ENCODE data around the gene RRAS2.

Gene RRAS2

DNA sequence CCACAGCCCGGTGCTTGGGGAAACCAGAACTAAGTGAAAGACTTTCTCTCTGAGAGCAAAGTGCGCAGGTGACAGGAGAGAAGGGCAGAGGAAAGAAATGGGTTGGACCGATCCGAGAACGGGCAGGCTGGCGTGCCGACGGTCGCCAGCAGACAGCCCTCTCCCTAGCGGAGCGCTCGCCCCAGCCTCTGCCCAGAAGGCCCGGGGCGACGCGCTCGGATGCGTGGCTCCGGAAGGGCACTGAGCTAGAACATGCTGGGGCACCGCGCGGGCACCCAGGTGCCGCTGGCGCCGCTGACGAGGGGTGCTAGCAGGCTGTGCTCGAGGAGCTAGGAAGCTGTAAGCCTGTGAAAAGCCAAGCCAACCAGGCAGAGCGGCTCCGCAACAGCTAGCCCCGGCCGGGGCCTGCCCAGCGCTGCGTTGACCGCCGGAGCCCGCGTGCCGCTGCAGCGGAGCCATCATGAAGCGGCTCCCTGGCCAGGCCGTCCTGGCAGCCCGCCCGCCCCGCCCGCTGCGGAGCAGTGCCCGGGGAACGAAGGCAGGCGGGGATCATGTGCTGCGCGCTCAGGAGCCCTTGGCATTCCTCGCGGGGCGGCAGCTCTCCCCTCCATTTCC lies 22.1 kb upstream of the RRAS2 start:
- H3K4me3 ChIP-seq (ENCODE audit: low read length) = peak overlapping the region; percentile 42
- H3K36me3 ChIP-seq (ENCODE audit: insufficient read depth, low read length) = no peaks in the 10 kb centered on the region
- peaks cover 9% of the 10 kb centered on the region for H3K4me1 ChIP-seq (ENCODE audit: insufficient read depth, low read length)
- H3K27me3 ChIP-seq (ENCODE audit: insufficient read depth, low read length) = peaks cover 77% of the 10 kb centered on the region
- no peaks in the 10 kb centered on the region for H3K9me3 ChIP-seq (ENCODE audit: low read length)
- H2AFZ ChIP-seq (ENCODE audit: low read depth, low read length) = peak overlapping the region; percentile 93

- peaks cover 8% of the 10 kb centered on the region for H3K4me1 ChIP-seq (ENCODE audit: insufficient read depth, low read length)
- peak overlapping the region; percentile 93 for H2AFZ ChIP-seq (ENCODE audit: low read depth, low read length)
- peaks cover 75% of the 10 kb centered on the region for H3K27me3 ChIP-seq (ENCODE audit: insufficient read depth, low read length)
- no peaks in the 10 kb centered on the region for H3K36me3 ChIP-seq (ENCODE audit: insufficient read depth, low read length)
- H3K9me3 ChIP-seq (ENCODE audit: low read length) = no peaks in the 10 kb centered on the region
- H3K4me3 ChIP-seq (ENCODE audit: low read length) = peak overlapping the region; percentile 42
These were observed 21.3 kb upstream of the RRAS2 start for GRCh38 chr11:14380125-14380936.

DNA sequence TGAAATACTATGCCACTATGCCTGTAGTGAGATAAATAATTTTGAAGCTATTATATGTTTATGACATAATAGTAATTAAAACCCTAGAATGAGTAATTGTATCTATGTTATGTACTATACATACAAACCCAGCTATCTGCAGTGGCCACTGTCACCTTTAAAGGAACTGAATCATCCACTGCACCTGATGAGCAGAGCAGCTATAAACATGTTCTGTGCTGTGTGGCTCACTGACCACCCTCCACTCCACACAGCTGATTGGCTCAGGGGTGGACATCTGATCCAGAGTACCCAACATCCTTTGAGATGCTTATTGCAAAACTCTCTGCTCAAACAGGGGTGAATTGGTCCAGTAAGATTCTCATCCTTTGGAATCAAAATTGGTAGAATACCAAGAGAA lies 19.2 kb upstream of the RRAS2 start:
- Histone ChIP-seq H3K36me3 (ENCODE audit: insufficient read depth, low read length) (no peaks in the 10 kb centered on the region), H3K4me3 (ENCODE audit: low read length) (no peak overlapping the region), H3K27me3 (ENCODE audit: insufficient read depth, low read length) (peaks cover 62% of the 10 kb centered on the region)

GRCh38 chr11:14376920-14377319 lies 17.9 kb upstream of the RRAS2 start:
- peaks cover 54% of the 10 kb centered on the region for H3K27me3 ChIP-seq (ENCODE audit: insufficient read depth, low read length)
- H2AFZ ChIP-seq (ENCODE audit: low read depth, low read length) = no peak overlapping the region
- no peaks in the 10 kb centered on the region for H3K36me3 ChIP-seq (ENCODE audit: insufficient read depth, low read length)
- no peak overlapping the region for H3K4me3 ChIP-seq (ENCODE audit: low read length)
- H3K9me3 ChIP-seq (ENCODE audit: low read length) = no peaks in the 10 kb centered on the region
- peaks cover 8% of the 10 kb centered on the region for H3K4me1 ChIP-seq (ENCODE audit: insufficient read depth, low read length)

More for the DNA sequence above, 19.2 kb upstream of the RRAS2 start:
- no peaks in the 10 kb centered on the region for H3K9me3 ChIP-seq (ENCODE audit: low read length)
- H3K4me1 ChIP-seq (ENCODE audit: insufficient read depth, low read length) = peaks cover 8% of the 10 kb centered on the region
- no peak overlapping the region for H2AFZ ChIP-seq (ENCODE audit: low read depth, low read length)

DNA sequence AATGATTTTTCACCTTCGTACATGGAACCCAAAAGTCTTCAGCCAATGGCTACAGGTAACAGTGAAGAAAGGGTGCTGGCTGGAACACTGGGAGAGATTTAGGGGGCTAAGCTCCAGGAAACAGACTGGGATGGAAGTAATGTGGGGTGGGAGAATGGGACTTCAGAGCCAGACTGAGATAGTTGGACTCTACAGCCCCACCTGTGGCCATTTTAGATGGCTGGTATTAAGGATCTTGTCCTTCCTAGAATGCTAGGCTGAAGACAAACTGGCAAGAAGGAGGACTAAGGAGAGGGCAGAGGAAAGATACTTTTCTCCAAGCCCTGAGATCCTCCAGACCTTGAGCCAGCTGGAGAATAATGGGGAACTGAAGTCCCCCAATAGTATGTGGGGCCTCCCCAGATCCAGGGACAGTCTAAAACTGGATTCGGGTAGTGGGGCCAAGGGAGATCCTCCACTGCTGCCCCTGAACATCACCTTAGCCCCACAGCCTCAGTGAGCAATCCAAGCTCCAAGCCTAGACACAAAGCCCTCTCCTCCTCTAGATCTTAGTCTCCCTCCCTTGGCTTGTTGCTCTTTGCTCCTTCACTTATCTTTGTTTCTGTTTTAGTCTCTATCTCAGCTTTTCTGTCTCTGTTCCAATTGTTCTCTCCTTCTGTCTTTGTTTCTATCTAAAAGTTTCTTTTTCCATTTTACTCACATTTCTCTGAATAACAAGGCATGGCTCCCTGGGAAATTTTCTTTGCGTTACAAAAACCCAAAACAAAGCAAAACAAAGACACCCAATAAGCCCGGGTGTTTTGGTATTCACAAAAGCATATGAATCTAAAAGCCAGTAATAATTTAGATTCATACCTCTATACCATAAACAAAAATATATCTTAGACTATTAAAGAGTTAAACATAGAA lies 16.2 kb upstream of the RRAS2 start:
- Histone ChIP-seq H3K4me3 (ENCODE audit: low read length) (no peak overlapping the region), H3K9me3 (ENCODE audit: low read length) (no peaks in the 10 kb centered on the region), H3K4me1 (ENCODE audit: insufficient read depth, low read length) (no peaks in the 10 kb centered on the region), H2AFZ (ENCODE audit: low read depth, low read length) (no peak overlapping the region), H3K27me3 (ENCODE audit: insufficient read depth, low read length) (peaks cover 46% of the 10 kb centered on the region), H3K36me3 (ENCODE audit: insufficient read depth, low read length) (no peaks in the 10 kb centered on the region)

- Histone ChIP-seq H3K4me3 (ENCODE audit: low read length) (no peak overlapping the region), H3K9me3 (ENCODE audit: low read length) (no peaks in the 10 kb centered on the region), H2AFZ (ENCODE audit: low read depth, low read length) (no peak overlapping the region), H3K4me1 (ENCODE audit: insufficient read depth, low read length) (no peaks in the 10 kb centered on the region), H3K36me3 (ENCODE audit: insufficient read depth, low read length) (no peaks in the 10 kb centered on the region), H3K27me3 (ENCODE audit: insufficient read depth, low read length) (peaks cover 42% of the 10 kb centered on the region)
These were observed 15.1 kb upstream of the RRAS2 start for GRCh38 chr11:14373941-14374646.

- Histone ChIP-seq H3K4me1 (ENCODE audit: insufficient read depth, low read length) (no peaks in the 10 kb centered on the region), H3K27me3 (ENCODE audit: insufficient read depth, low read length) (peaks cover 30% of the 10 kb centered on the region), H3K36me3 (ENCODE audit: insufficient read depth, low read length) (no peaks in the 10 kb centered on the region), H3K9me3 (ENCODE audit: low read length) (no peaks in the 10 kb centered on the region), H2AFZ (ENCODE audit: low read depth, low read length) (no peak overlapping the region), H3K4me3 (ENCODE audit: low read length) (no peak overlapping the region)
These were observed 13.0 kb upstream of the RRAS2 start for GRCh38 chr11:14372011-14372410.

- Histone ChIP-seq H3K36me3 (ENCODE audit: insufficient read depth, low read length) (no peaks in the 10 kb centered on the region), H3K4me1 (ENCODE audit: insufficient read depth, low read length) (no peaks in the 10 kb centered on the region), H2AFZ (ENCODE audit: low read depth, low read length) (no peak overlapping the region), H3K4me3 (ENCODE audit: low read length) (no peak overlapping the region), H3K27me3 (ENCODE audit: insufficient read depth, low read length) (peaks cover 26% of the 10 kb centered on the region), H3K9me3 (ENCODE audit: low read length) (no peaks in the 10 kb centered on the region)
These were observed 12.3 kb upstream of the RRAS2 start for GRCh38 chr11:14371249-14371648.

DNA sequence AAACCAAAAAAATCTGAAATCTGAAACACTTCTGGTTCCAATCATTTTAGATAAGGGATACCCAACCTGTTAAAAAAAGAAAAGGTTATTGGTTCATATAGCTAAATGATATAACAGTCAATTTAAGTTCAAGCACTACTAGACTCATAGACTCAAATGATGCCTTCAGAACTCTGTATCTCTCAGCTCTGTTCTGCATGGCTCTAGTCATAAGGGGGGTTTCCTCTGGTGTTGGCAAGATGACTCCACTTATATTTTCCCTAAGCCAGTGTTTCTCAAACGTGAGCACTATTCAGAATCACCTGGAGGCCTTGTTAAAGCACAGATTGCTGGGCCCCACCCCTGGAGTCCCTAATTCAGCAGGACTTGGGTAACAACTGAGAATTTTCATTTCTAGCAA lies 11.5 kb upstream of the RRAS2 start:
- H2AFZ ChIP-seq (ENCODE audit: low read depth, low read length) = no peak overlapping the region
- H3K36me3 ChIP-seq (ENCODE audit: insufficient read depth, low read length) = no peaks in the 10 kb centered on the region
- H3K27me3 ChIP-seq (ENCODE audit: insufficient read depth, low read length) = peaks cover 26% of the 10 kb centered on the region
- no peaks in the 10 kb centered on the region for H3K4me1 ChIP-seq (ENCODE audit: insufficient read depth, low read length)
- H3K9me3 ChIP-seq (ENCODE audit: low read length) = no peaks in the 10 kb centered on the region
- H3K4me3 ChIP-seq (ENCODE audit: low read length) = no peak overlapping the region

DNA sequence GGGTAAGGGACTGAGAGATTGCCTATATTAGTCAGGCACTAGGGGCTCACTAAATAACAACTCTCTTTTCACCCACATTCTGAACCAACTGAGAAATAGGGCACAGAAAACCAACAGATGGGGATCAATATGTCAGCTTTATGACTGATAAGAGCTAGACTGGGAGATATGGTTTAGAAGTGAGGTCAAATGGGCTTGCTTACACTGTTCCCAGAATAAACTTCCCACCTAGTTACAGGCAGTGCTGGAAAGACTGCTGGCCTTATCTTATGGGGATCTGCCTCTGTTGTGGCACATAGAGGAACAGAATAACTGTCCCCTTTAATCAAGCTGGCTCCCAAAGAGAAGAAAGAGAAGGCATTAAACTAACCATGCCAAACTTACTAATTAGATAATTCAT lies 10.6 kb upstream of the RRAS2 start:
- no peak overlapping the region for H2AFZ ChIP-seq (ENCODE audit: low read depth, low read length)
- H3K4me3 ChIP-seq (ENCODE audit: low read length) = no peak overlapping the region
- H3K4me1 ChIP-seq (ENCODE audit: insufficient read depth, low read length) = no peaks in the 10 kb centered on the region
- H3K36me3 ChIP-seq (ENCODE audit: insufficient read depth, low read length) = no peaks in the 10 kb centered on the region
- H3K27me3 ChIP-seq (ENCODE audit: insufficient read depth, low read length) = peaks cover 18% of the 10 kb centered on the region
- H3K9me3 ChIP-seq (ENCODE audit: low read length) = no peaks in the 10 kb centered on the region

GRCh38 chr11:14366936-14367335 lies 8.0 kb upstream of the RRAS2 start:
- H2AFZ ChIP-seq (ENCODE audit: low read depth, low read length) = no peak overlapping the region
- H3K4me1 ChIP-seq (ENCODE audit: insufficient read depth, low read length) = no peaks in the 10 kb centered on the region
- H3K36me3 ChIP-seq (ENCODE audit: insufficient read depth, low read length) = no peaks in the 10 kb centered on the region
- H3K4me3 ChIP-seq (ENCODE audit: low read length) = no peak overlapping the region
- H3K9me3 ChIP-seq (ENCODE audit: low read length) = no peaks in the 10 kb centered on the region
- peaks cover 15% of the 10 kb centered on the region for H3K27me3 ChIP-seq (ENCODE audit: insufficient read depth, low read length)

GRCh38 chr11:14364322-14364721 lies 5.3 kb upstream of the RRAS2 start:
- H3K36me3 ChIP-seq (ENCODE audit: insufficient read depth, low read length) = no peaks in the 10 kb centered on the region
- peaks cover 3% of the 10 kb centered on the region for H3K27me3 ChIP-seq (ENCODE audit: insufficient read depth, low read length)
- H3K4me3 ChIP-seq (ENCODE audit: low read length) = no peak overlapping the region
- H3K9me3 ChIP-seq (ENCODE audit: low read length) = no peaks in the 10 kb centered on the region
- no peaks in the 10 kb centered on the region for H3K4me1 ChIP-seq (ENCODE audit: insufficient read depth, low read length)
- no peak overlapping the region for H2AFZ ChIP-seq (ENCODE audit: low read depth, low read length)

Data from neuron (in vitro differentiated cells).